GM21619 (cell line): ENCODE results near the gene CEBPE.

ENCODE experiments used
- ATAC-seq: cut with Tn5 transposase; IDR thresholded peaks from one replicate; pipeline ENCODE4 v1.9.1; 2021; ENCODE audit not compliant: unreplicated experiment

CEBPE gene

DNA sequence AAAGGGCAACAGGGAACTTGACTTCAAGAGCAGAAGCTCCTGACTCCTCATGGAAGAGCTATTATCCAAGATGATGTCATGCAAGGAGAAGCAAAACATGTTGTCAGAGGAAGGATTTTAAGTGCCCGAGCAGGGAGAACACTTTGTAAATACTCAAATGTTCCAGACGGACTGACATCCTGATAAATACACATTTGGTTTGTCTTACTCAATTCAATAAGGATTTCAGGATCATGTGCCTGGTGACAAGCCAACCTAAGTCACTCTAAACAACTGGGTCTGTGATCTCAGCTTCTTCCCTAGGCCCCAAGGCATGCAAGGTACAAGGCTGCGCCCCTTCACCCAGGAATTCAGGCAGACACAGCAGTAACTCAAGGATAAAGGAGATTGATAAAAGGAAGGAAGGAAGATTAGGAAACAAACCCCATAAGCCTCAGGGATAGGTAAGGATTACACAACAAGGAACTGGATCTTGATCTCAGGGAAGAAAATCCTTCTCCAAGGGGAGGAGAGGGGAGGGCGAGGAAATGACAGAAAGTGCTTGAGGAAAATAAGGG, 26.8 kb upstream of the CEBPE start:
- ATAC-seq, result no peak

DNA sequence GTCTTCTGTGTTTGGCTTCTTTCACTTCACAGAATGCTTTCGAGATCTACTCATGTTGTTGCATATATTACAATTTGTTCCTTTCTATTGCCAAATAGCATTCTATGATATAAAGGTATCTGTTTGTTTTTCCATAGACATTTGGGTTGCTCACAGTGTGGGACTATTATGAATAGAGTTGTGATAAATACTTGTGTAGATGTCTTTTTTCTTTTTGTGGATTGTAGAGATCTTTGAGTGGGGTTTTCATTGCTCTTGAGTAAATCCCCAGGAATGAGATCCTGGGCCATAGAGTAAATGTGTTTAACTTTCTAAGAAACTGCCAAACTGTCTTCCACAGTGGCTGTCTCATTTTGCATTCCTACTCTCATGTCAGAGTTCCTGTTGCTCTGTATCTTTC, 24.9 kb upstream of the CEBPE start:
- ATAC-seq, result no peak

DNA sequence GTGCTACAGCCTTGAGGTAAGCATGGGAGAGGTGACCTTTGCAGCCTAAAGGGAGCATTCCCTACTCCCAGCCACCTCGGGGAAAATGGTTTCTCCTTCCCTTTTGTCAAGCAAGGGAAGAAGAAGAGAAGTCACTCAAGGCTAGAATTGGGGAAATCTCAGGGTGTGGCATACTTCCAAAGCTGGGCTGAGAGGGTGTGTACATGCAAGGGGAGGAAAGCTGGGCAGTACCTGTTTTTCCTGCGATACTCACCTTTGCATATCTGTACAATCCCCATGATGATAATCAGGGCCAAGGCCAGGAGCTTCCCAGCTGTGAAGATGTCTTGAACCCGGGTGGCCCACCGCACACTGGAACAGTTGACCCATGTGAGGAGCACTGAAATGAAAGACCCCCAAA, 23.8 kb upstream of the CEBPE start:
- ATAC-seq, result no peak

DNA sequence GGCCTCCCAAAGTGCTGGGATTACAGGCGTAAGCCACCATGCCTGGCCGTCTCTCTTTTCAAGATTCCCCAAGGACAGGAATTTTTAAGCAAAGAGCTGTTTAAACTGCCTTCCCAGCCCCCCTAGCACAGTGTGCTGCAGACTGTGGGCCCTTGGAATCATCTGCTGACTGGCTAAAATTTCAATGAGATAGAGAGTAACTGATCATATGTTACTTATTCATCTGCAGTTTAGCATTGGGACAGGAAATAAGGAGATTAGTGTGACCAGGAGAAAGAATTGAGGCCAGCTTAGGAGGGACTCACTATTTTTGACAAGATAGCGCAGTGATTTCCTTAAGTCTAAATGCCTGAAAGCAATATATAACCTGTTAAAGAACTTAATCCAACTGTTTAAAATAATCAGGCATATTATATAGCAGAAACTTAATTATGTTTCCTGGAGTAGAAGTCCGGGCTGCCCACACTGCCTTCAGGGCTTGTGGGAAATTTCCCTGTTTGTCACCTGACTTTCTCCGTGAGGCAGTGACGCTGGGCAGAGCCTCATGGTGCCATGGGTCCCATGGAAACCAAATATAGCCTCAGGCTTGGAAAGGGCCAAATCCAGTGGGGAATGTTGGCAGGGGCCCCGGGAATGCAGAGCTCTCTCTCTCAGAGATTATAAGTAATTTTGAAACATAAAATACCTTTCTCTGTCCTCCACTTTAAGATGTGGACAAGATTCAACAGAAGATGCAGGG, 22.8 kb upstream of the CEBPE start:
- ATAC-seq, result no peak

DNA sequence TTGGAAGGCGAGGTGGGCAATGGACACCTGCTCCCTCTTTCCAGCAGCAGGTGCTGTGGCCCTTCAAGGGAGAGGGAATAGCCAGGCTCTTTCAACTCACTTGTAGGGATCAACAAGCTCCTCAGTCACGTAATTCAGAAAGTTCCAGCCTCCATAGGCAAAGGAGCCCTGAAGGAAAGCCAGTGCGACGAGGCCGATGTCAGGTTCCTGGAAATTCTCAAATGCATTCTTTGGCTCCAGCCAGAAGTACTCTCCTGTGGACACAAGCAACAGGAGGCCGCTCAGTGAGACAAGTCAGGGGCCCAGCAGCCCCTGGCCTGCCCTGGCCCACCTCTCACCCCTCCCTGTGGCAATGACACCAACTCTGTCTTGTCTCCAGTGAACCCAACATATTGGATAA, 21.3 kb upstream of the CEBPE start:
- no peak for ATAC-seq

DNA sequence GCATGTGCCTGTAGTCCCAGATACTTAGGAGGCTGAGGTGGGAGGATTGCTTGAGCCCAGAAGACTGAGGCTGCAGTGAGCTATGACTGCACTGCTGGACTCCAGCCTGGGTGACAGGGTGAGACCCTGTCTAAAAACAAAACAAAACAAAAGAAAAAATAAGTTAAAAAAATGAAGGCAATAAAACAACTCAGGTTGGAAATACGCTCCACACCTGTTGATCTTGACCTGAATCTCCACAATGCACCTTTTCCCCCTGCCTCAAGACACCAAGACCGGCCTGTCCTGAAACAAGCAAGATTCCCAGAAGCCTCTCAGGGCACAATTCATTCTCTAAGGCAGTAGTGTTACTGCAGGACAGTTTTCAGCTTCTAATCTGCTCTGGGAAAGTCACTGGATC, 20.8 kb upstream of the CEBPE start:
- ATAC-seq, result no peak

DNA sequence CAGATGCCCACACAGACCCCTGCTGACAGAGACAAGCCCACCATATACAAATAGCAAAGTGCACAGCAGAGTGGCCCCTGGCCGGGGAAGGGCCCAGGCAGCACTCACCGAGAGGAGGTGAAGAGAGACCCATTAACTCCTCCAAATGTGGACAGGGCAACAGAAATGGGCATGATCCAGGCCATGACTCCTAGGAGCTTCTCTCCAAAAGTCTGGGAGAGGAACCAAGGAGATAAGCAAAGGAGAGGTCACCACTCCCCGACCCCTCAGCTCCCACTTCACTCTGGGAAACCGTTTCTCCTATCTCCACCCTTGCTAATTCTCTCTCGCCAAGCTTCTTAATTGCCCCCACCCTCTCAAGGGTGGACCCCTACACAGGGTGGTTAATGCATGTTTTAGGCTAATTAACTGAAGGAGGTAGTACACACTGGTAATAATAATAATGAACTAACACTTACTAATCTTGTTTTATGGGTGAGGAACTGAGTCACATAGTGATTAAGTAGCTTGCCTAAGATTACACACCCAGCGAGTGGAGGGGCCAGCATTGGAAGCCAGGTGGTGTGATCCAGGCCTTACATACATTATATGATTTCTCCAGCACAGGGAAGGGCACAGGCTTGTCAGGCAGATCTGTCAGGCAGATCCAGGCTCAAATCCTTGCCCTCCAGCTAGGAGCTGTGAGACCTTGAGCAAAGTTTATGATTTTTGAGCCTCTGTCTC, 18.9 kb upstream of the CEBPE start:
- no peak for ATAC-seq

DNA sequence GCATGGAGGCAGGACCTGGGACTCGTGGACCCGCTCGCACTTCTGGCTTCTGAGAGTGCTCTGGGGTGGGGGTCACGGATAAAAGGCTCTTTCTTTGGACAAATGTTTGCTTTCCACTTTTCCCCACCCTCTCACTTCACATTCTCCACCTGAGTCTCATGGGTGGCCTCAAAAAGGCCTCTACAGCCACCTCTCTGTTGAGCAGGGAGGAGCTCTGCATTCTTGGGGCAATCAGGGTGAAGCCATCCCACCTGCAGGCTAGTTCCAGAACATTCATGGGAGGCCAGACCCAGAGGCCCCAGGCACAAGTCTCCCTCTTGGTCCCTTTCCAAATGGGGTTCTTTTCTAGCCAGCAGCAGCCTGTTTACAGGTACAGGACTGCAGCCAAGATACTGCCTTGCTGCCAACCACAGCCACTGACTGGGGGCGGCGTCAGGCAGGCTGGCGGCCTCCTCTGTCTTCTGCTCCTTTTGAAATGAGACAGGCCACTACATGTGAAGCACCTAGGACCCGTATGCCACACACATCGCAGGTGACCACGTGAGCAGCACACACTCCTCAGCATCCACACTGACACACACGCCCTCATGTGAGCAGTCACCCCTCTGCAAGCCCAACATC, 18.2 kb upstream of the CEBPE start:
- ATAC-seq, result no peak

DNA sequence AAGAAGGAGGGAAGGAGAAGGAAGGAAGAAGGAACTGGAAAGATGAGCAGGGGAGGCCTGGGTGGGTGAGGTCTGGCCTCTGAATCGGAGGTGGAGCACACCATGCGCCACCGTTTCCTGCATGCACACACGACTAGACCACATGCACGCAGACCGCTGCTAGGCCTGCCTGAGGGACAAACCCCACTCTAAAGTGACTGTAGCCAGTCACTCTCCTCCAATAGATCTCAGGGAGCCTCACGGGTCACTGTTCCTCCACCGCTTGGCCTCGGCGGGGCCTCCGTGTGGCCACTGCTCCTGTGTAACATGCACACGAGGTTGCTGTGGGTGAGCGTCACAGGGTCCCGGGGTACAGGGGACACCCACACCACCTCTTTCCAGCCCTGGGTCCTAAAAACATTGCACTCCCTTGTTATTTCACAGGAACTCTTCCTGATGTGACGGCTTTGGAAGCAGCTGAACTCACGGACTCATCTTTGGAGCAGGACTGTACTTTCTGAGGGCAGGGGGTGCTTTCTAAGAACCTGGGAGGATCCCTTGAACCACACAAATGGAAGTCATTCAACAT, 17.6 kb upstream of the CEBPE start:
- ATAC-seq, result no peak

DNA sequence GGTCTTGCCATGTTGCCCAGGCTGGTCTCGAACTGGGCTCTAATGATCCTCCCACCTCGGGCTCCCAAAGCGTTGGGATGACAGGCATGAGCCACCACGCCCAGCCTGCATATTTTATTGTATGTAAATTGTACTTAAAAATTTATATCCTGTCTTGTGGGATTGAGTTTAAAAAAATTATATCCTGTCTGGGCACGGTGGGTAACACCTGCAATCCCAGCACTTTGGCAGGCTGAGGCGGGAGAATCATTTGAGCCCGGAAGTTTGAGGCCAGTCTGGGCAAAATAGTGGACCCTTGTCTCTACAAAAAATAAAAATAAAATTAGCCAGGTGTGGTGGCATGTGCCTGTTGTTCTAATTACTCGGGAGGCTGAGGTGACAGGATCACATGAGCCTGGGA, 13.9 kb upstream of the CEBPE start:
- no peak for ATAC-seq

DNA sequence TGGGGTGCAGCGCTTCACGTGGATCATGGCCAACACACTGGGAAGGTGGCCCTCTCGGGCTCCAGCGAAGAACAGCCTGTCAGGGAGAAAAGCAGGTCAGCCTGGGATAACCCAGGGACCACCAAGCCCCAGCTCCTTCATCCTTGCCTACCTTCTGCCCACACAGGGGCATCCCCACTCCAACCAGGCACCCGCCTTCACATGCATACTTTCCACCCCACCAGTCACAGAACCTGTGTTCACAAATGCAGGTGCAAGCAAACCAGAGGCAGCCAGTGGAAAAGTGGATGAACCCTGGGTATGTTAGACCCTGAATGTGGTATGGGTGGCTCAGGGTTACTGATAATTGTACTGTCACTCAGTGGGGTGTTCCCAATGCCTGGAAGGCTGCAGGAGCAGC, 12.4 kb upstream of the CEBPE start:
- ATAC-seq, result no peak

DNA sequence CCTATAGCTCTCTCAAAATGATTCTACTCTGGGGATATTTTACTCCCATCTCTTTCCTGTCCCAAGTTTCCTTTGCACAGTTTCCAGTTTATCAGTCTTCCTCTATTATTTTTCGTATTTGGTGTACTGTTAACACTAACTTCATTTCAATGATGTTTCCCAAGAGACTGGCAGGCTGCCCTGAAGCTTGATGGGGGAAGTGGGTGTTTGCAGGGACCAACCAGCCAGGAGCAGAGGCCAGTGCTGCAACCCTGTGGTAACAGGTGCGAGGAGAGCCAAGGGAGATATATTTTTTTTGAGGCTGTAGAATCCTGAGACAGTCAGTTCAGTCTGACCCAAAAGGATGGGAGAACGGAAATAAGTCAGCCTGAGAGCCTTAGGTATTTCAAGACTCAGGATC, 11.8 kb upstream of the CEBPE start:
- ATAC-seq, result no peak

DNA sequence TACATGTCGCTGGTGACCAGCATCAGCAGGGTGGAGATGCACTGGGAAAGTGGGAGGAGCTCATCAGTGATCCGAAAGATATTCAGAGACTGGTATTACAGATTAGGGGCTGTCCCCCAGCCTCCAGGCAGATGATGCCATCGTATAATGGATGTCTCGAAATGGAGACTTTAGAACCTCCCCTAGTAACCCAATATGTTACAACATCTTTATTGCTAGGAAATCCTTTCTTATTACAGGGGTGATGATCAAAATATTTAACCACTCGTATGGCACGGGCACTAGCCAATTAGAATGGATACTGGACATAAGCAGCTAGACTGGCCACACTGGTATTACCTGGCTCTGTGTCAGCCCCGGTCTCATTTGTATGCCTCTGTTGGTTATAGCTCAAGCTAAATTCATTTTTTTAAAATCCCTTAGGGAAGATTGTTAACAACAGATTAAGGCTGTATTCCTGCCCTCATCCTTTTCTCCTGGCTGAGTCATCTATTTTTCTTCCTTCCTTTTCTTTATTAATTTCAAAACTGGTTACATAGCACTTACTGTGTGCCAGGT, 10.8 kb upstream of the CEBPE start:
- no peak for ATAC-seq

DNA sequence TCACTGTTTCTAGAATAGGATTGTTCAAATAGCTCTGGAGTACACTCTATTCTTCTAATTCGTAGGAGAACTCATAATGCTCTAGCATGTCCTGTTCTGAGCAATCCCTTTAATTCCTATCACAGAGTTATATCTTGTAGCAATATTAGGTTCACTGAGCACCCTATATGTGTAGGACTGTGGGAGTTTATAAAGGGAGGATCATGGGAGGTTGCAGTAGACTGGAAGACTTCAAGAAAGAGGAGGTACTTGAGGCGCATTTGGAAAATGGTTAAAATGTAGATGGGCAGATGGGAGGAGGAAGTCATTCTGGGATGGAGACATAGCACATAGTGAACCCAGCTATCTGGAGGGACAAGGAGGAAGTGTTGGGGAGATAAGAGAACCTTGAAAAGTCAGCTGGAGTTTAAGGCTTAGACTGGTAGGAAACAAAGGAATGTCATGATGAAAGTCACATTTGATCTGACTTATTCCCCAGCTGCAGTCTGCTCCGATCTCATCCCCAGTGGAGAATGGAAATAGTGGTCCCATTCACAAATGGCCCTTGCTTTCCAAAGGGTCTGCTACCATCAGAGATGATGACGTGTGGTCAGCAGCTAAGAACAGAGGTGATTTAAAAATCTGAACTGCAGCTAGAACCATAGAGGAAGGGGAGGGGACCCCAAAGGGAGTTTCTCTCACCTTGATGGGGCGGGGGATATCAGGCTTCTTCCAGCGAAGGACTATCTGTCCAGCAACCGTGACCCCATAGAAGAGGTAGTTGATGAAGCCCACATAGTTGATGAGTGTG, 10.1 kb upstream of the CEBPE start:
- no peak for ATAC-seq

DNA sequence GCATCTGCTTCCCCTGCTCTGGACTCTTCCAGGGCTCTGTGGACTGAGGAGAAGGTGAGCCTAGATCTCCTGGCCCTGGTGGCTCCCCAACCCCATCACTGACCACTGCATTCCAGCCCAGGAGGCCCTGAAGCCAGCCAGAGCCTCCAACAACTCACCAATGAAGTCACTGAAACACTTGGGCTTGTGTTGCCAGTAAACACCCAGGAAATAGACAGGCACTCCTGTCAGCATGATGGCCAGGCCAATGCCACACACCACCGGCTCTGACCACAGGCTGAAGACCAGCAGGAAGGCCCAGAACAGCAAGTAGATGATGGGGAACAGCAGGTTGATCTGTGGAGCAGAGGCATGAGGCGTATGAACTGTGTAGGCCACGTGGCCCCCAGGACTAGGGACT, 8.8 kb upstream of the CEBPE start:
- ATAC-seq, result no peak

DNA sequence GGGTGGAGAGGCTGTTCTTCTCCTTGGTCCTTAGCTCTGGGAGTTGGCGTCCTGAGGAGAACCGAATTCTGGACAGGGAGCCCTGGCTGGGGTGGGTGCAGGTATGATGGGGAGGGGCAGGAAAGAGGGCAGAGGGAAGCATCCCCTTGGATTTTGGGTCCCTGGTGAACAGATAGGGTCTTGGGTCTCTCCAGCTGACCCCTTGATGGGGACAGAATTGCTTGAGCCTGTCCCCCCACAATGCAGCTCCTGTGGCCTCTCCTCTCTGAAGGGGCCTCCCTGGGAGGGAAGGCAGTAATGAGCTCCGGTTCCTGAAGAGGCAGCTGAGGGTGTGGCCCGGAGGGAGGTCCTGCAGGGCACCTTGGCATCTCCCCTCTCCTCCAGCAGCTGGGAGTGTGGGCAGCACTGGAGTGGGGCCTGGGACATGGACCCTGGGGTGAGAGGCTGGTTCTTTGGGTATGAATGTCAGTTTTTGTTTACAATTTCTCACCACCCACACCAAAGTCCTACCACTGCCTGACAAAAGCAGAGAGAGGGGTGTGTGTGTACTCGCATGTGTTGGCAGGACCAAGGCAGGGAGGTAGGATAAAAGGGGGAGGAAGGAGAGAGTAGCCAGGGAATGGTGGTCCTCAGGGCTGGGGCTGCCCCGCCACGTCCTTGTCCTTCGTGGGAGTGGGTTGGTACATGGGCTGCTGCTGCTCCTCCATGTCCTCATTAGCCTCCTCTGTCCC, 7.7 kb upstream of the CEBPE start:
- no peak for ATAC-seq

DNA sequence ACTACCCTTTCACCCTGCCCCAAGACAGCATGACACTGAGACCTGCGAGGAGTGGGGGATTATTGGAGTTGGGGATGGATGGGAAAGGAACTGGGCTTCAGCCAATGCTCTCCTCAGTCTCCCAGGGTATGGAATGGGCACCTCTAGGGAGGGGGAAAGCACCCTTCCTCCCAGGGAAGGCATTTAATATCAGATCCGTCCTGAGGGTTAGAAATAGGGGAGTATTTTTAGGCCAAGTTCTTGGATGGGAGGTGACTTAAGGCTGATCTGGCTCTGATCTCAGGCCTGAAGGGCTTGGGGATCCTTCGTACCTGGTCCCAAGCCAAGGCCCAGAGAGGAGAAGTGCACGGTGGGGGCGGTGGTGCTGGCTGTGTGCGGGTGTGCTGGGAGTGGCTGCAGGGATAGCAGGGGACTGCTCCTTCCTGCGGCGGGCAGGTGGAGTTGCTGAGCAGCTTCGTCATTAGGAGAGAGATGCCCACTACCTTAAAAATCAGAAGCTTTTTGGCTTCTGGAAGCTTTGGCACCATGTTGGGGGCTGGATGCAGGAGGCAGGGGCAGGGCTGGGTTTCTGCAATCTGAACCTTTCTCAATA, 7.0 kb upstream of the CEBPE start:
- no peak for ATAC-seq

DNA sequence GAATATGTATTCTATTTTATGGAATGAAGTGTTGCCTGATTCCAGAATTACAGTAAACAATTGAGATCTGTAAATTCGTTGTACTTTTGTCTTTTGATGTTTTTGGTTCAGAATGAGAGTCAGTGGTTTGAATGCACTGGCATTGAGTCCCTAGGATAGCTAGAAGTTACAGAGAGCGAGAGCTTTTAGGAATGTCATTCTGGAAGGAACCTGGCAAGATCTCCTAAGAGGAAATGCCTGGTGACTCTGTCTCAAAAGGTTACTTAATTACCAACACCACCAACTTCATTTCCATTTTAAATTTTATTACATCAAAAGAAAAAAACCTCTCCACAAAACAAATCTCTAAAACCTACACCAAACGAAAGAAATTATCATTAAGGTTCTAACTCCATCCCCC, 6.0 kb upstream of the CEBPE start:
- no peak for ATAC-seq

DNA sequence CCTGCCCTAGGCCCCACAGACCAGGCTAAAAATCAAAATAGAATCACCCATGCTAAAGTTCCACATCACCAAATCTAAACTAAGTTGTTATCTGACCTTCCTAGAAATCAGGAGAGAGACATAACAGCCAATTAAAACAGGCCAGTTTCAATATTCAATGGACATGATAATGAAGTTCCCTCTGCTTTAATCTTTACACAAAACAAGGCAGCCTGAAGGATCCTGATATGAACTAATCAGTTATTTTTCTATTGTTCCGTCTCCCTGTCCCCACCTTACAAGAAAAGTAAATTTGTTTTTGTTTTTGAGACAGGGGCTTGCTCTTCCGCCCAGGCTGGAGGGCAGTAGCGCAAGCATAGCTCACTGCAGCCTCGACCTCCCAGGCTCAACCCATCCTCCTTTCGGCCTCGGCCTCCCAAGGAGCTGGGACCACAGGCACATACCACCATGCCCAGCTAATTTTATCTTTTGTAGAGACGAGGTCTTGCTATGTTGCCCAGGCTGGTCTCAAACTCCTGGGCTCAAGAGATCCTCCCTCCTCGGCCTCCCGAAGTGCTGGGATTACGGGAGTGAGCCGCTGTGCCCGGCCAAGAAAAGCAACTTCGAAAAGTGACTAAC, 5.4 kb upstream of the CEBPE start:
- no peak for ATAC-seq
